Colonic mucosa (tissue), 4 donors: ENCODE results near the gene ACBD6. TPM values are rescaled to one million over a fixed set of nuclear protein-coding genes. Genes with fewer than 3 reads are reported as not detected.
"Not testable (repeated sequence)": the region's sequence is repeated elsewhere in the genome, so short reads cannot be mapped to it uniquely, and the experiment has no call there.

Experiments
- DNase-seq: peaks from one replicate; pipeline ENCODE4 v3.0.0-alpha.2; 2020
- H3K27ac ChIP-seq: fragments of 200-600 bp; one replicate; pipeline ENCODE4 v1.8.0; 2021
- H3K27me3 ChIP-seq: fragments of 200-600 bp; one replicate; pipeline ENCODE4 v1.8.0; 2021
- H3K36me3 ChIP-seq: fragments of 200-600 bp; one replicate; pipeline ENCODE4 v1.8.0; 2021
- H3K4me1 ChIP-seq: fragments of 200-600 bp; one replicate; pipeline ENCODE4 v1.8.0; 2021; ENCODE audit warnings: mild to moderate bottlenecking
- H3K4me3 ChIP-seq: fragments of 200-600 bp; one replicate; pipeline ENCODE4 v1.8.0; 2021
- H3K9ac ChIP-seq, 2 donors: one replicate each; pipeline ENCODE4 v1.7.0; 2013; ENCODE audit warnings: control low read depth in 2 of 2, low read depth in 2 of 2, low read length in 2 of 2
- H3K9me3 ChIP-seq: fragments of 200-600 bp; one replicate; pipeline ENCODE4 v1.8.0; 2021
- intact Hi-C: fragments of 100-400 bp; cut with DNase I; formaldehyde crosslinking; loops from one replicate; pipeline ENCODE4 v1.14.1; 2022
- total RNA-seq, 2 donors: library from RNA; stranded (reverse); fragmentation: NEBNext Ultra II Directional in 1 of 2; extraction: Animal tissue kit (Norgen Biotek cat#: 25700) in 1 of 2; gene quantifications; one replicate each; pipeline ENCODE4 v1.2.1, GENCODE V29; 2021
- TF ChIP-seq, protein P1 (sequence below): fragments of 200-600 bp; IDR thresholded peaks from one replicate; pipeline ENCODE4 v1.8.0; 2022; ENCODE audit warnings: antibody characterized with exemption, mild to moderate bottlenecking
- donor health status: healthy.
- donor health status: DM: no; HTN: no; CAD: no.
- donor health status: DM: no; HTN: no; CAD: no.

ACBD6 gene
- total RNA-seq, 2 donors from 2014 or later, result 16.1 to 25.8 TPM

DNA sequence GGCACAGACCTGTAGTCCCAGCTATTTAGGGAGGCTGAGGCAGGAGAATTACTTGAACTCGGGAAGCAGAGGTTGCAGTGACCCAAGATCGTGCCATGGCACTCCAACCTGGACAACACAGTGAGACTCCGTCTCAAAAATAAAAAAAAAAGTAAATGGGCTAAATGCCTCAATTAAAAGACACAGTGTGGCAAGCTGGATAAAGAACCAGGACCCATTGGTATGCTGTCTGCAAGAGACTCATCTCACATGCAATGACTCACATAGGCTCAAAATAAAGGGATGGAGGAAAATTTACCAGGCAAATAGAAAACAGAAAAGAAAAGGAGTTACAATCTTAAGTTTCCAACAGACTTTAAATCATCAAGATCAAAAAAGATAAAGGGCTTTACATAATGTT is 40.3 kb downstream of the ACBD6 start:
- TF ChIP-seq, protein P1, sequence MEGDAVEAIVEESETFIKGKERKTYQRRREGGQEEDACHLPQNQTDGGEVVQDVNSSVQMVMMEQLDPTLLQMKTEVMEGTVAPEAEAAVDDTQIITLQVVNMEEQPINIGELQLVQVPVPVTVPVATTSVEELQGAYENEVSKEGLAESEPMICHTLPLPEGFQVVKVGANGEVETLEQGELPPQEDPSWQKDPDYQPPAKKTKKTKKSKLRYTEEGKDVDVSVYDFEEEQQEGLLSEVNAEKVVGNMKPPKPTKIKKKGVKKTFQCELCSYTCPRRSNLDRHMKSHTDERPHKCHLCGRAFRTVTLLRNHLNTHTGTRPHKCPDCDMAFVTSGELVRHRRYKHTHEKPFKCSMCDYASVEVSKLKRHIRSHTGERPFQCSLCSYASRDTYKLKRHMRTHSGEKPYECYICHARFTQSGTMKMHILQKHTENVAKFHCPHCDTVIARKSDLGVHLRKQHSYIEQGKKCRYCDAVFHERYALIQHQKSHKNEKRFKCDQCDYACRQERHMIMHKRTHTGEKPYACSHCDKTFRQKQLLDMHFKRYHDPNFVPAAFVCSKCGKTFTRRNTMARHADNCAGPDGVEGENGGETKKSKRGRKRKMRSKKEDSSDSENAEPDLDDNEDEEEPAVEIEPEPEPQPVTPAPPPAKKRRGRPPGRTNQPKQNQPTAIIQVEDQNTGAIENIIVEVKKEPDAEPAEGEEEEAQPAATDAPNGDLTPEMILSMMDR, result no peak
- H3K9ac ChIP-seq, result no peak overlapping the region
- H3K4me1 ChIP-seq, result no peaks in the 10 kb centered on the region
- H3K27me3 ChIP-seq, result no peaks in the 10 kb centered on the region
- DNase-seq, result no peak
- H3K27ac ChIP-seq, result no peak overlapping the region
- H3K9me3 ChIP-seq, result no peaks in the 10 kb centered on the region
- H3K36me3 ChIP-seq, result no peaks in the 10 kb centered on the region
- intact Hi-C loops, result no loop called here
- no peak overlapping the region for H3K4me3 ChIP-seq

DNA sequence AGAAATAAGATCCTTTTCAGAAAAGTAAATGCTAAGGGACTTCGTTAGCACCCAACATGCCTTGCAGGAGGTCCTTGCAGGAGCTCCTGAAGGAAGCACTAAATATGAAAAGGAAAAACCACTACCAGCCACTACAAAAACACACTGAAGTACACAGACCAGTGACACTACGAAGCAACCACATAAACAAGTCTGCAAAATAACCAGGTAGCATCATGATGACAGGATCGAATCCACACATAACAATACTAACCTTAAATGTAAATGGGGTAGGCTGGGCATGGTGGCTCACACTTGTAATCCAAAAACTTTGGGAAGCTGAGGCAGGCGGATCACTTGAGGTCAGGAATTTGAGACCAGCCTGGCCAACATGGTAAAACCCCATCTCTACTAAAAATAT is 40.7 kb downstream of the ACBD6 start:
- H3K9me3 ChIP-seq, intact Hi-C loops, H3K4me3 ChIP-seq, H3K9ac ChIP-seq, H3K4me1 ChIP-seq, DNase-seq, H3K27ac ChIP-seq, H3K36me3 ChIP-seq, H3K27me3 ChIP-seq: not testable (repeated sequence)

DNA sequence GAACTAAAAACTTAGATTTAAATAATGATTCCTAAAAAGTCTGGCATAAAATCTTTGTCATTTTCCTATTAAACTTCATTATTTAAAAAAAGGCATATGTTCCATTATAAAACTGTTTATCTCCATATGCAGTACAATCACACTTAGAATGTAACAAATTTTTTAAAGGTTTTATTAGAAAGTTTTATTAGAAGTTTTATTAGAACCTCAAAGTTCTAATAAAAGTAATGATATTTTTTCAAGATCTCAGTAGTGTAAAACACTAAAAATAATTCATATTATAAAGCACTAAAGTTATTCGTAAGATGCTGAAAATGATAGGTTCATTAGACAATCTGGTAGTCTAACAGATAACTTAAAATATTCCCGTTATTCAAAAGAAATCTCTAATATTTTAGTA is 43.6 kb downstream of the ACBD6 start:
- H3K4me1 ChIP-seq, result no peaks in the 10 kb centered on the region

DNA sequence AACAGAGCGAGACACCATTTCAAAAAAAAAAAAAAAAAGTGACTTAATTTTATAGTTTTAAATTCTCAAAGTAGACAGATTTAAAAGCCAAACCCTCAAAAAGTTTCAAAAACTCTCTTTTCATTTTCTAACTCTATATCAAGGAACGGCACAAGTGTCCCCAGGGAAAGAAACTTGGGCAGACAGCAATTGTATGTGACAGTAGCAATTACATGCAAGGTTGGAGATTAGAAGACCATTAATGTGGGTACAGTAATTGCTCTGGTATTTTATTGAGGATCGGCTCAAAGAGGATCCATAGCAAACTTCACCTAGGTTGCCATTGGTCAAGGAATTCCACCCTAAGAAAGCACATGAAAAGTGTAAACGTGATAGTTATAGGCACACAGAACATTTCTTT is 46.2 kb downstream of the ACBD6 start:
- Histone ChIP-seq H3K9me3 (no peaks in the 10 kb centered on the region), H3K4me1 (no peaks in the 10 kb centered on the region), H3K27ac (no peak overlapping the region), H3K9ac (no peak overlapping the region), H3K4me3 (no peak overlapping the region), H3K27me3 (no peaks in the 10 kb centered on the region), H3K36me3 (no peaks in the 10 kb centered on the region)
- DNase-seq, result no peak
- intact Hi-C loops, result no loop called here
- TF ChIP-seq, protein P1, result no peak

More for the DNA sequence above, 43.6 kb downstream of the ACBD6 start:
- no peak overlapping the region for H3K9ac ChIP-seq
- H3K9me3 ChIP-seq, result no peaks in the 10 kb centered on the region
- no peak for DNase-seq
- H3K27ac ChIP-seq, result no peak overlapping the region
- TF ChIP-seq, protein P1, result no peak
- intact Hi-C loops, result no loop called here
- H3K36me3 ChIP-seq, result no peaks in the 10 kb centered on the region
- H3K27me3 ChIP-seq, result no peaks in the 10 kb centered on the region
- H3K4me3 ChIP-seq, result no peak overlapping the region

DNA sequence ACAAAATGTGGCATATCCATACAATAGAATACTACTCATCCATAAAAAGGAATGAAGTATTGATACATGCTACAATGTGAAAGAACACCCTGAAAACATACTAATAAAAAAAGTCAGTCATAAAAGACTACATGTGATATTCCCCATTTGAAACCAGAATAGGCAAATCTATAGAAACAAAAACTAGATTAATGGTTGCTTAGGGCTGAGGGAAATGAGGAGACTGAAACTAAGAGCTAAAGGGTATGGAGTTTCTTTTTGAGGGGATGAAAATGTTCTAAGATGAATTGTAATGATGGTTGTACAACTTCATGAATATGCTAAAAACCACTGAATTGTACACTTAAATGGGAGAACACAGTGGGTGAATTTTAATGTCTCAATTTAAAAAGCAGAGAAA is 50.9 kb downstream of the ACBD6 start:
- no peaks in the 10 kb centered on the region for H3K4me1 ChIP-seq
- no peak overlapping the region for H3K9ac ChIP-seq
- no peaks in the 10 kb centered on the region for H3K27me3 ChIP-seq
- no peak overlapping the region for H3K4me3 ChIP-seq
- no peak for DNase-seq
- TF ChIP-seq, protein P1, result no peak
- intact Hi-C loops, result no loop called here
- no peaks in the 10 kb centered on the region for H3K9me3 ChIP-seq
- H3K36me3 ChIP-seq, result no peaks in the 10 kb centered on the region
- no peak overlapping the region for H3K27ac ChIP-seq

DNA sequence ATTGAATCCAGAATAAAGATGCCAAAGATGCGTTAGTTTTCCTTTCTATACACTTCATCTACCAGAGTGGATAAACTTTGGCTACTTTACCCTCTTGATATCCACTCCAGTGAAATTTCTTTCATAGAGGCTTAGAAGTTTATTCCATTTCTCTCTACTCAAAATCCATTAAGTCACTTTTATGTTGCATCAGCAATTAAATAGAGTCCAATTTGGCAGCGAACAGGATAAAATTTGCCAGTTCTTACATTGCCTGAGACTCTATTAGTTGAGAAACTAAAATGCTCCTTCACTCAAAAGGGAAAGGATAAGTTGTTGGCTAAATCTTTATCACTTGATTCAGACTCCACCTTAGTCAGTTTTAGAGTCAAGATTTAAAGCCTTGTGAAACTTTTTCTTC is 57.9 kb downstream of the ACBD6 start:
- TF ChIP-seq, protein P1, result no peak
- DNase-seq, result no peak
- intact Hi-C loops, result no loop called here
- H3K9ac ChIP-seq, result no peak overlapping the region
- H3K4me1 ChIP-seq, result no peaks in the 10 kb centered on the region
- no peak overlapping the region for H3K4me3 ChIP-seq
- H3K27me3 ChIP-seq, result no peaks in the 10 kb centered on the region
- no peaks in the 10 kb centered on the region for H3K36me3 ChIP-seq
- no peaks in the 10 kb centered on the region for H3K9me3 ChIP-seq
- H3K27ac ChIP-seq, result no peak overlapping the region
